Measurements from ENCODE around the gene HES4. TPM values are rescaled to one million over a fixed set of nuclear protein-coding genes. Genes with fewer than 3 reads are reported as not detected.
A peak's percentile ranks its signal among the peaks of the same experiment; 100 is the strongest.
"Not testable (repeated sequence)": the region's sequence is repeated elsewhere in the genome, so short reads cannot be mapped to it uniquely, and the experiment has no call there.

Gene HES4
- total and polyA plus RNA-seq, 2 experiments from 2014 or later = 54.4 to 83.6 TPM

- Histone ChIP-seq H3K27me3 (peaks cover 47% of the 10 kb centered on the region), H3K4me3 (peak overlapping the region; percentile 40), H3K36me3 (no peaks in the 10 kb centered on the region), H3K4me1 (ENCODE audit: low read depth) (peaks cover 13% of the 10 kb centered on the region), H3K27ac (no peak overlapping the region), H3K9me3 (ENCODE audit: low read depth) (no peaks in the 10 kb centered on the region)
- DNase-seq (ENCODE audit: low read depth in 1 of 2, low spot score in 1 of 2) = peak; percentile 79 to 96
- peak; percentile 68 for TF ChIP-seq CTCF (IDR thresholded peaks at IDR 0.05; ENCODE audit: low read depth, low read length)
Observed at GRCh38 chr1:1033009-1033587, 33.2 kb upstream of the HES4 start.

GRCh38 chr1:1032424-1032823, 32.5 kb upstream of the HES4 start:
- TF ChIP-seq CTCF (IDR thresholded peaks at IDR 0.05; ENCODE audit: low read depth, low read length) = no peak
- DNase-seq (ENCODE audit: low read depth in 1 of 2, low spot score in 1 of 2) = peak in 1 of 2 donors; percentile 36

GRCh38 chr1:1031659-1032235, 31.9 kb upstream of the HES4 start:
- no peak for TF ChIP-seq CTCF (IDR thresholded peaks at IDR 0.05; ENCODE audit: low read depth, low read length)
- DNase-seq (ENCODE audit: low read depth in 1 of 2, low spot score in 1 of 2) = no peak
- H3K27ac ChIP-seq = no peak overlapping the region
- peaks cover 33% of the 10 kb centered on the region for H3K27me3 ChIP-seq
- H3K9me3 ChIP-seq (ENCODE audit: low read depth) = no peaks in the 10 kb centered on the region
- H3K4me3 ChIP-seq = no peak overlapping the region
- H3K36me3 ChIP-seq = no peaks in the 10 kb centered on the region
- peaks cover 13% of the 10 kb centered on the region for H3K4me1 ChIP-seq (ENCODE audit: low read depth)

More at GRCh38 chr1:1032424-1032823, 32.5 kb upstream of the HES4 start:
- Histone ChIP-seq H3K4me1 (ENCODE audit: low read depth) (peaks cover 13% of the 10 kb centered on the region), H3K27ac (no peak overlapping the region), H3K36me3 (no peaks in the 10 kb centered on the region), H3K4me3 (no peak overlapping the region), H3K9me3 (ENCODE audit: low read depth) (no peaks in the 10 kb centered on the region), H3K27me3 (peaks cover 40% of the 10 kb centered on the region)

GRCh38 chr1:1030867-1031658, 31.2 kb upstream of the HES4 start:
- not testable (repeated sequence) for DNase-seq (ENCODE audit: low read depth in 1 of 2, low spot score in 1 of 2); H3K36me3 ChIP-seq; H3K4me3 ChIP-seq; H3K27ac ChIP-seq; H3K9me3 ChIP-seq (ENCODE audit: low read depth)
- Histone ChIP-seq H3K4me1 (ENCODE audit: low read depth) (peaks cover 13% of the 10 kb centered on the region), H3K27me3 (peaks cover 26% of the 10 kb centered on the region)

- no peak for TF ChIP-seq CTCF (IDR thresholded peaks at IDR 0.05; ENCODE audit: low read depth, low read length)
- H3K4me3 ChIP-seq = no peak overlapping the region
- no peak overlapping the region for H3K27ac ChIP-seq
- H3K36me3 ChIP-seq = no peaks in the 10 kb centered on the region
- no peak for DNase-seq (ENCODE audit: low read depth in 1 of 2, low spot score in 1 of 2)
- H3K27me3 ChIP-seq = no peaks in the 10 kb centered on the region
- no peaks in the 10 kb centered on the region for H3K9me3 ChIP-seq (ENCODE audit: low read depth)
- peaks cover 13% of the 10 kb centered on the region for H3K4me1 ChIP-seq (ENCODE audit: low read depth)
Observed at GRCh38 chr1:1027791-1028190, 27.9 kb upstream of the HES4 start.

Measured in cardiac muscle cell (in vitro differentiated cells and primary cell).